GM21619 (cell line): ENCODE data around the gene TRIO.

Source experiments
- ATAC-seq: cut with Tn5 transposase; IDR thresholded peaks from one replicate; pipeline ENCODE4 v1.9.1; 2021; ENCODE audit not compliant: unreplicated experiment

TRIO gene

GRCh38 chr5:14405706-14406553, 262.8 kb downstream of the TRIO start:
- ATAC-seq = no peak

GRCh38 chr5:14406554-14406849, 263.4 kb downstream of the TRIO start:
- ATAC-seq = no peak

DNA sequence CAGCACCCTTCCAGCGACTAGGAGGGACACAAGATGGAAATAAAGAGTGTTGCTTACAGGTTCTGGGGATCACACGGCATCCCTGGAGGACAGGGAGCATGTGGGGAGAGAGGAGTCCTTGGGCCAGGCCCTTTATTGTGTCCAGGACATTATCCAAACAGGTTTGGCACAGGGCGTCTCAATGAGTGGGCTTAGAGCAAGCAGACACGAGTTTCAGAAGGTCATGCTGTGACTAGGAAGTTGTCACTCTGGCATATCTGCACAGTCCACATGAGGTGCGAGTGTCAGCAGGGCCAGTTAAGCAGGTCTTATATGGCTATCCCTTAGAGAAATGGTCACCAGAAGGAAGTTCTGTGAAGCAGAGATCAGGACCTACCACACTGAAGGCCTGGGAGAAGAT, 263.9 kb downstream of the TRIO start:
- ATAC-seq = no peak

GRCh38 chr5:14407746-14408175, 264.6 kb downstream of the TRIO start:
- ATAC-seq = no peak

DNA sequence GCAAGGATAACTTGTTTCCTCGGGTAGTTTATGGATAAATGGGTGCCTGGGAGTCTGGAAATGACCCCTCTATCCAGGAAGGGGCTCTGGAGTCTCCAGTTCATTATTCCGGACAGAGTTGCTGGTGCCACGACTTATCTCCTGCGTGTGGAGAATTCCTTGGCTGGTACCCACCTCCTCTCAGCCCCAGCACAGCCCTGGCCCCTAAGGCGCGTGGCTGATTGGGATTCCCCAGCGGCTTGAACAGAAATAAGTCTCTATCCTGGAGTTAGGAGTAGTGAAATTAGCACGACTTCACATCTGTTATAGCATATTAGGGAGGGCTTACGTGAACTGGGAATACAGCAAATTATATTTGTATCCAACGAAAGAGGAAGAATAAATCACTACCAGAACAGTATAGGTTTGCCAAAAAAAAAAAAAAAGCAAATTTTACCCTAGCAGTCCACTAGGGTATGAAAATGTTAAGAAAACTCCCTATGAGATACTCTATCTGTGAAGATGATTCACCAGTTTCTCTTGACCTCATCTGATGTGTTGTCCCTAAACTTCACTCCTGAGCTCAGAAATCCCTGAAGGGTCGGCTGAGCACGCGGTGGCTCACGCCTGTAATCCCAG, 265.9 kb downstream of the TRIO start:
- ATAC-seq = no peak

DNA sequence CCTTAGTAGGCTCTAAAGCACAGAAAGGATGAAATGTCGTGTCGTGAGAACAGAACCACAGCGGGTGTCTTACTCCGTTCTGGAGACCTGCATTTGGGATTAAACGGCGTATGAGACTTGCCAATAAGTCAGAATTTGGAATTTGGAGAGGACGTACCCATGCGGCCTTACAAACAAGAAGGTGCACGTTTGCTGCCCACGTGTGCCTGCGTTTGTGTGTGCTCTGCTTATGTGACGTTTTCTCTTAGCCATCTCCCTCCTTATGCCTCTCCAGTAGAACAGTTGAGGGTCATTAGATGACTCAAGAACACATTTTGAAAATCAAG, 266.9 kb downstream of the TRIO start:
- no peak for ATAC-seq

- no peak for ATAC-seq
These were observed 267.5 kb downstream of the TRIO start for GRCh38 chr5:14410394-14411201.

- no peak for ATAC-seq
These were observed 268.1 kb downstream of the TRIO start for GRCh38 chr5:14411216-14411615.

GRCh38 chr5:14413331-14413750, 270.2 kb downstream of the TRIO start:
- ATAC-seq = no peak

DNA sequence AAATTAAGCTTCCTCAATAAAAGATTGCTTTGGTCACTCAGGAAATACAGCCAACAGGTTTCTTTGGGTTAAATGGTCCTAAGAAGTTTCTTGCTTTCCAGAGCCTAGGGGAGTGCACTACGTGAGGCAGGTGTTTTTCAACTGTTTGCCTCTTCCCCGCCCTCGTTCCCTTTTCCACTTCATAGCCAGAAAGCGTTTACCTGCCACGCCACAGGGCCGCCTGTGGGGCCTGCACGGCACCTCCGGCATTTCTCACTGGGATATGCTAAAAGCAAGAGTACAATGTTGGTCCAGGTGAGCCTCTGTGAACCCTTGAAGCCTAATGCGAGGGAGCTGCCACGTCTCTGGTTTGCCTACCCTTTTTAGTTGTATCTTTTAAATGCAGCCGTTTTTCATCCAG, 270.9 kb downstream of the TRIO start:
- ATAC-seq = no peak

DNA sequence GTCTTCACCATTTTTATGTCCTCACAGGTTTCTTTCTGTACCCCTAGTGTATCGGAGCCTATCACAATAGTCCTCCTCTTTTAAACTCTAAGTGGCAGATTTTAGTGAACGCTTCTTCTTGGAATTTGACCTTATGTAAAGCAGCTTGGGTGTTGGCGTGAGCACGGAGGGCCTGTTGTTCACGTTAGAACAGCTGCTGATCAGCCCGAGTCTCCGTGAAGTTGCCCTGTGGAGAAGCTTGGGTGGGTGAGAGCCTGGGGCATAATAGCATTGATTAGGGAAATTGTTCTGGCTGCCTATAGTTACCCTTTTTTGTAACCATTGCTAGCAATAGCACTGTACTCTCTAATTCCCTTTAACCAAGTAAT, 271.5 kb downstream of the TRIO start:
- no peak for ATAC-seq

DNA sequence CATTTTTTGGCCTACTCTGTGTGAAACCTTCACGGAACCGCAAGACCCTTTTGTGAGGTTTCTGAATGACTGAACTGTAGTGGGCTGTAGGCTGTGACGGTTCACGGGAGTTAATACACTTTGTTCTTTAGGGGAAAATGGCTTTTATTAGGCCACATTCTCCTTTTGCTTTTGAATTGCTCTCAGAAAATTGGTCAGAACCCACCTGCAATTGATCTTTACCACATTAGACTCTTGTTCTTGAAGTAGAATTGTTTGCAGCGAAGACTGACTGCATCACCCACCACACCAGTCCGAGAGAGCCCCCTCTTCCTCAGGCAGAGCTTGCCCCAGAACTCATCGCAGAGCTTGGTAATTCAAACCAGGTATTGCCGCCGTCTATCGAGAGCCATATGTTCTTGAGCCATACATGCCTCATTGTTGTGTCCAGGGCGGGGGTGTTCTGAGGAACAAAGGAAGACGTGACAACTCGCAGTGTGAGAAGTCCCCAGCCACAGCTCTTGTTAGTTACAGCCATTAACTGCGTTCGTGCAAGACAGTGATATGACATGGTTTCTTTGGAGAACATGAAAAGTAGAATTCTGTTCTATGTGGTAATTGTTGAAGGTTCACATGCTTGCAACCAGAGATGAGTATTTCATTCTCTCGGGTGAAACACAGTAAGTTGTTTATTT, 272.0 kb downstream of the TRIO start:
- peak; percentile 73 for ATAC-seq

- ATAC-seq = peak; percentile 11
These were observed 272.5 kb downstream of the TRIO start for GRCh38 chr5:14415698-14416074.

DNA sequence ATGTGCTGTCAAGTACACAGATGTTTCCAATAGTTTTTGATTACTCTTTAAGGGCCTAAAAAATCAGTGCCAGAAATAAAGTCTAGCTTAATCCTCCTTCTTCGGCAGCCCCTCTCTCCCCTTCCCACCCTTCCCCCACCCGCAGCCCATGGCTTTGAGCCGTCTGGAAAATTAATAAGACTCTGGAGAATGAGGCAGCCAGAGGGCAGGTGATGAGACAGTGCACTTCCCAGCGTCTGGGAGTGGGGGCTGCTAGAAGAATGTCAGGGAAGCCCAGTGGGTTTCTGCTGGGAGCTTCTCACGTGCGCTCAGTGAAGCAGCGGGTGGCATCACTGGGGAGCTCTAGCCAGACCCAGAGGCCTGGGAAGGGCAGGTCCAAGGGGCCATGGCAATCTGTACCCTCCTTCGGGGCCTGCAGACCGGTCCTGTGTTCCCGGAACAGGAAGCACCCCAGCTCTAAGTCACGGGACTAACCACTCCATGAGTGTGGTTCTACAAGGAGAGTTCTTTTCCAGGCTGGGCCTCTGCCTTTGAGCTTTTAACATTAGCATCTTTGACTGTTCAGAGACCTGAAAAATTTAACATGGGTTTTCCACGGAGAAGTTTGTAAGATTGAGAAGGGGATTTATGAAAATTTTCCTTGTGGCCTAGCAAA, 273.6 kb downstream of the TRIO start:
- ATAC-seq = no peak

DNA sequence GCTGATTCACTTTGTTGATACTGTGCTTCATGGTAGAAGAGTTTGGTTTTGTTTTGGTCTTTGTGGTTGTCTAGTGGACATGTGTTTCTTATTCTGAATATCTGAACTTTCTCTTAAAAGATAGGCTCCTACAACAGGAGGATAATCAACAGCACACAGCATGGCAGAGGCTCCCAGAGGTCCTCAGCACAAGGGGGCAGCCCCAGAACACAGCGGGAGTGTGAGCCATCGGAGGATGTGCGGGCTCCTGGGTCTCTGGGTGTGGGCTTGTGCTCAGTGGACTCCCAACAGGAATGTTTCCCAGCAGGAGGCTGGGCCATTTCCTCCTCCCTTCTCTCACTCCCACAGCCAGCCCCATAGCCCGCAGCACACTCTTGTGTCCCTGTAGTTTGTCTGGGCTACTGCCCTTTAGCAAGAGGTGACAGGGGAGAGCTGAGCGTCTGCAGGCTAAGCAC, 274.2 kb downstream of the TRIO start:
- ATAC-seq = no peak

DNA sequence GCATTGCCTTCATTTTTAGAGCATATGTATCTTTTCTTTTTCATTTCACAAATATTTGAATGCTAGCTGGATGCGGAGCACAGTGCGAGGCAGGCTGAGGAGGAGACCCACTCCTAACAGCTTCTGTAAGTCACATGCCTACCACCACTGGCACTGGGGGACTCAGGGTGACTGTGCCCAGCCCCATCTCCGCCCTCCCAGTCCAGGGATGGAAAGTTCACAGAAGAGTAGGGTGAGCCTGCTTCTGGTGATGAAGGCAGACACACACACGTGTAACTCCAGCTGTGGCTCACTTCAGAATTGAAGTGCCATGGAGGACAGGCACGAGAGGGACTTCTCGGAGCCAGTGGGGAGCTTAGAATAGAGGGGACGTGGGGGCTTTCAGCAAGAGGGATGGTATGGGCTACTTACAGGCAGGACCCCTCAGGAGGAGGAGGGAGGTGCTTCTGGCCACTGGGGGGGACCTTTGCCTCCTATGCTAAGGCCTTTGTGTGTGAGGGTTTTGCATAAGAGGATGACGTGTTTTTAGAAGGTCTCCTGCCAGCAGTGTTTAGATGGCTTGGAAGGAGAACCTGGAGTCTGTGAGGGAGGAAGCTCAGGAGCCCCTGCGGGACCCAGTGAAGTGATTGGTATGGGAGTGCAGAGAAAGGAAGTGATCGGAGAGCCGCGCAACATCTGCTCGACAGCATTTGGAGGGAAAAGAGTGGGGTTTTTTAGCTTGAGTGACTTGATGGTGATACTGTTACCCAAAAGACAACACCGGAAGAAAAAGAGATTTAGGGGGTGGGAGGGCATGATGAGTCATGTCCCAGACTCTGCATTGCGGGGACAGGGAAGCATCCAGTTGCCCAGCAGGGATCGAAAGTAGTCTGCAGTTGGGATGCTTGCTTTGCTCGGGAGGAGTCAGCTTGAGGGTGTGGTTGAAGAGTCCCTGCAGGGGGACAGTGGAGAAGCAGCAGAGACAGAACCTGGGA, 274.9 kb downstream of the TRIO start:
- ATAC-seq = no peak

DNA sequence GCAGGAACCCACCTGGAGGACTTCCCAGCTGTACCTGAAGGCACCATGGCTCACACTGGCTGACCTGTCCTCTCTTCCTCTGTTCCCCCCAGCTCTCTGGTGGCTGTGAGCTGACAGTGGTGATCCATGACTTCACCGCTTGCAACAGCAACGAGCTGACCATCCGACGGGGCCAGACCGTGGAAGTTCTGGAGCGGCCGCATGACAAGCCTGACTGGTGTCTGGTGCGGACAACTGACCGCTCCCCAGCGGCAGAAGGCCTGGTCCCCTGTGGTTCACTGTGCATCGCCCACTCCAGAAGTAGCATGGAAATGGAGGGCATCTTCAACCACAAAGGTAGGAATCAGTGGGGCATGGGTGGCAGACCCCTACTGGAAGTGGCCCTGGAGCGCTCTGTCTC, 276.5 kb downstream of the TRIO start:
- no peak for ATAC-seq

- ATAC-seq = no peak
These were observed 277.1 kb downstream of the TRIO start for GRCh38 chr5:14420101-14420811.

GRCh38 chr5:14421851-14422250, 278.7 kb downstream of the TRIO start:
- no peak for ATAC-seq
